HG02852 (cell line): ENCODE measurements around the gene CRYBA2.

Experiments used
- ATAC-seq: cut with Tn5 transposase; IDR thresholded peaks from one replicate; pipeline ENCODE4 v1.9.1; 2021; ENCODE audit warnings: mild to moderate bottlenecking, moderate library complexity; ENCODE audit not compliant: unreplicated experiment

Gene CRYBA2

DNA sequence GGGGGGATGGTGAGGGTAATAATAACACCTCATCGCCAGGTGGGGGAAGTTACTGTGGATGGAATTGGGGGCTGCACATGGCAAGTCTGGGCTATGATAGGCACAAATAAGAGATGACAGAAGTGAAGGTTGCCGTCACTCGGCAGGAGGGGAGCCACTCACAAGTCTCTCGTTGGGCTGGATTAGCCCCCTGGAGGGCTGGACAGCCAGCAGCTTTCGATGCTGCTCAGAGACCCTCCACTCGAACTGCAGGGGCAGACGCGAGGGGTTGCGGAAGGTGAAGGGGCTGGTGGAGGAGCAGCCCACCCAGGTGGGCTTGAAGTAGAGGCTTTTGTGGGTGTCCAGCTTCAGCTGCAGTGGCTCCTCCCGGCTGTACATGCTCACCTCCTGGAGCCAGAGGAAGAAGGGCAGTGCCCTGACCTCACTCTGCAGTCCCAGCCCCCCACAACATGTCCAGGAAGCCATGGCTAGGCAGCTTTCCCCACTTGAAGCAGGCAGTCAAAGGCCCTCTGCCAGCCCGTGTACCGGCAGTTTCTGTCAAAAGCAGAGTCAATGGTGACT, 29.9 kb upstream of the CRYBA2 start:
- ATAC-seq: no peak

DNA sequence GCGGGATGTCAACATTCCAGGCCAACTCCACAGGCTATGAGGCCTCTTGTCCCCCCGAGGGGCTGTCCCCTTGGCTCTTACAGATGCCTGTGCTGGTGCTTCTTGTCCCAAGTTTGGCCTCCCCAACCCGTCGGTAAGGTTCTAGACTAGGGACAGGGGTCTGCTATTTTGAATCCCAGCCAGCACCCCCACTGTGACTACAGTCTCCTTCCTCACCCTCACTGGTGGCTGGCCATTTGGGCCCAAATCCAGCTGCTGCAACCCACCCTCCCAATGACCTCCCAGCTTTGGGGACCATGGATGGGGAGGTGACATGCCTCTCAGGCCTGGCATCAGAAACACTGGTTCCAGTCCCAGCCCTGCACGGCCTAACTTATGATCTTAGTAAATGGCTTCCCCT, 29.4 kb upstream of the CRYBA2 start:
- ATAC-seq: no peak

DNA sequence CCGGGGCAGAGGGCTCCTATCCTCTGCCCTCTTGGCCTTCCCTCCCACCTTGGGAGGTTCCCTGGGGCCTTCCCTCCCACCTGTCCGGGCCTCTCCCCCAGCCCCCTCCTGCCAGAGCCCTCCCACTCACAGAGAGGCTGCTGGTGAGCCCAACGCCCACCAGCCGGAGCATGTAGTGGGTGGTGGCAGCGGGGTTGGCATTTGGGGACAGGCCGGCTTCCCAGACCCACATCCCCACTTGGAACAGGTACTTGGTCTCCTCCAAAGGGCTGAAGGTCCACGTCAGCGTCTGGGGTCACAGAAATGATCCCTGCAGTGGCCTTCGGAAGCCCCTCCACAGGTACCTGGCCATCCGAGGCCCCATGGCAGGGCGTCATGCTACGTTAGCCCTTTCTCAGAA, 28.8 kb upstream of the CRYBA2 start:
- ATAC-seq: no peak

DNA sequence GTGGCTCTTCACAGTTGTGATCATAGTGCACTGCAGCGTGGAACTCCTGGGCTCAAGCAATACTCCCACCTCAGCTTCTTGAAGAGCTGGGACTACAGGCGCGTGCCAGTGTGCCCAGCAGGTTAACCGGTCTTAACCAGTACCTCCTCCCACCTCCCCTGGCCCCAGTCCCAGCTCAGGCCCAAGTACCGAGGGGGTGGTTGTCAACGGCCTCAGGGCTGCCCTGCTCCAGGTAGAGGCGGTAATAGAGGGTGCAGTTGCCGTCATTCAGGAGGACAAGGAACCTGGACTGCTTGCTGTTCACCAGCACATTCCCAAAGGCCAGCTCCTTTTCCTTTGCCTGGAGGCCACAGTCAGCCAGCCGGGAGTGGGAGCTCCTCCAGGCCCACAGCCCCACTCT, 28.4 kb upstream of the CRYBA2 start:
- no peak for ATAC-seq

DNA sequence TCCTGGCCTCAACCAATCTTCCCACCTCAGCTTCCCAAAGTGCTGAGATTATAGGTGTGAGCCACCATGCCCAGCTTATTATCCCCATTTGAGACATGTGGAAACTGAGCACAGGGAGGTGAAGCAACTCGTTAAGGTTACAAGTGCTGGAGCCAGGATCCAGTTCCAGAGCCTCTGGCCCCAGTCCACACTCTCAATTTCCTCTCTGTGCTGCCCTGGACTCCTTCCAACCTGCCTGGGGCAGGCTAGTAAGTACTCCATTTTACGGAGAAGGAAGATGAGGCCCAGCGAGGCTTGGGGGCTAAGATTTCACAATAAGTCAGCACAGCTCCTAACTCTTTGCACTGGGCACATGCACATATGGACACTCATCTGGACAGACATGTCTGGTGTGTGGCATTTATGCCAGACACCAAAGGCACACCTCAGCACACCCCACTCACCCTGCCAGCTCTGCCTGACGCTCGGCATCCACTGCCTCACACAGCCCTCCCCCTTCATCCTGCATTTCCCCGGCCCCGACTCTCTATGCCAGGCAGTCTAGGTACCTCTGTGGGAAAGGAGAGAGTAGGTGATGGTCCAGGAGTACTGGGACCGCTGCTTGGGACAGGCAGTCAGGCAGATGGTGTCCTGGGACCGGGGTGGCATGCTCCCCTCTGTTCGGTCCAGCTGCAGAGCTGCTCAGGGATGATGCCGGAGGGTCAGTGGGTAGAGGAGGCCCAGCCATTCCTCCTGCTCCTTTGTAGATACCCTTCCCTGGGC, 27.6 kb upstream of the CRYBA2 start:
- no peak for ATAC-seq

DNA sequence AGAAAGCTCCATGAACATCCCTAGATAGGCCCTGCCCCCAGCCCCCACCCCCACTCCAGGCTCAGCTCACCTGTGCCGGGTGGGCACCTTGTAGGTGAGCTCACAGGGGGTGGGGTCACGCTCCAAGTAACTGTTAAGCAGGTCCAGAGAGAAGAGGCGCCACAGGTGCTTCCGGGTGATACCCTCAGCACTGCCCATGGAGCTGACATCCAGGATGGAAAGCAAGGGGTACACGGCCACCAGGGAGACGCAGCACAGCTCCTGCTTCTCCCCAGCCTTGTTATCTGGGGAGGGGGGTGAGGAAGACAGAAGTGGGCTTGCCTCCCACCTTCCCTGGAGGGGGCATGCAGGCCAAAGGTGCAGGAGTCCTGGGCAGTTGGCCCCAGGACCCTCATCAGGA, 26.2 kb upstream of the CRYBA2 start:
- ATAC-seq: no peak

DNA sequence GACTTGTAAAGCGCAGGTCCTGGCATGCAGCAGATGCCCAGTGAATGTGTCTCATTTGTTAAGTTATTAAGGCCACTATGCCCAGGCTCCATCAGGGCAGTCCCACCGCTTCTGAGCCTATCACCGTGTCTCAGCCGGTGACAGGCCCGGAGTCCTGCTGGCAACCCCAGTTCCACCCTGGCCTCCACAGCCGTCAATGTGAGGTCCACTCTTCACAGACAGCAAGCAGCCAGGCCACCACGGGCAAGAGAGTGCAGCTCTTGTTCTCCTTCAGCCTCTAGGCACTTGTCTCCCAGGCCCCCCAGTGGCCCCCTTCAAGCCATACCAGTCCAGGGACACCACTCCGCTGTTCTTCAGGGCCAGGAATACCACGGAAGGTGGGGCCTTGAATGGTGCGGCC, 25.5 kb upstream of the CRYBA2 start:
- ATAC-seq: no peak

DNA sequence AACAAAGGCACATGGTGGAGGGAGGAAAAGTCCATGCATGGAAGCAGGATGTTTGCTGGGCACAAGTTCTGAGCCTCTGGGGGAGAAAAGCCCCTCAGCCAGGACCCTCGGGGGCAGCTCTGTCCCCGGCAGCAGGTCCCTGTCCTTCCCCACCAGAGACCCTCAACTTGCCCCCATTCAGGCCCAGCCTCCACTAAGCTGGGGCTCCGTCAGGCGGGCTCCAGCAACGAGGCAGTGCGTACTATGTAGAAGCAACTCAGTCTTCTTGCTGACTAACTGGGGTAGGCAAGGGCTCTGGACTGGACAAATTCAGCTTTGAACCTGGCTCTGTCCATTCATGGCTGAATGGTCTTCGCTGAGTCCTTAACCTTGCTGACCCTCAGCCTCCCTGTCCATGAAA, 25.1 kb upstream of the CRYBA2 start:
- ATAC-seq: no peak

DNA sequence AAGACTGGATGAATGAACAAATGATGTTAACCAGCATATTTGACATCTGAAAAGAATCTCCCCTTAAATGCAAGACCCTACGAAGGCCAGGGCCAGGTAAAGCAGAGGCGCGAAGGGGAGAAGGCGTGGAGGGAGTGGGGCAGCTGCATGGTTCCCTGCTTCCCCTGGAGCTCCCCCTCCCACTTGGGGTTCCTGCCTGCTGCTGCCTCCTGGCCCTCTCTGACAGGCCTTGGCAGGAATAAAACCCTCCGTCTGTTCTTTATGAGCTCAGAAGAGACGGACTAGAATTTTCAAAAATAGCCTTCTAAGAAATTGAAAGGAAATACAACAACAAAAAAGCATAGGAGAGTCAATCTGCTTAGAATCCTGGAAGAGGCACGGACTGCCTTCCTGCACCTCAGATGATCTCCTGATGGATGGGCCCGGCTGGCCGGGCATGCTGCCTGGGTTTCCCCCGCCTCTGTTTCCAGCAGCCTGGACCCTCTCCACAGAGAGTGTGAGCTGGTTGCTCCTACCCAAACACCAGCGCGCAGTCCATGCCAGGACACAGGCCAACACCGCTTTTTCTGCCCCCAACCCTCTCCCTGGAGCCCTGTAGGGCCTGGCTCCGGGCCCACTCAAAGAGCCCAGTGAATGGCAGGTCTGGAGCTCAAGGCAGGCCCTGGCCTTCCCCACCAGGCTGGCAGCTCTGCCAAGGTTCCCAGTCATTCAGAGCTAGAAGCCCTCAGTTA, 24.1 kb upstream of the CRYBA2 start:
- ATAC-seq: no peak

DNA sequence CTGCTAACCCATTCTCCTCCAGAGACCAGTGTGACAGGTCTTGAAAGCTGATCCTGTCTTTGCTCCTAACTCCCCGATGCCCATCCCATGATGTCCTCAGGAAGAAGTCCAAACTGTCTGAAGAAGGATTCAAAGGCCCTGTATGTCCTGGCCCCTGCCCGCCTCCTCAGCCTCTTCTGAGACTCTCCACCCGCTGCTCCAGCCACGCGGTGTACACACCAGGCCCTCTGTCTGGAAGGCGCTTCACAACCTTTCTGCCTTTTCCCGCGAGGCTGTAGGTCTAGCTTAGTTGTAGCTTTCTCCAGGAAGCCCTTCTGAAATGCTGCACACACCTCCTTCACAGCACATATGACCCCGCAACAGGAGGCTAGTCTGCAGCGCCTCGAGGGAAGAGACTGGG, 23.5 kb upstream of the CRYBA2 start:
- no peak for ATAC-seq

DNA sequence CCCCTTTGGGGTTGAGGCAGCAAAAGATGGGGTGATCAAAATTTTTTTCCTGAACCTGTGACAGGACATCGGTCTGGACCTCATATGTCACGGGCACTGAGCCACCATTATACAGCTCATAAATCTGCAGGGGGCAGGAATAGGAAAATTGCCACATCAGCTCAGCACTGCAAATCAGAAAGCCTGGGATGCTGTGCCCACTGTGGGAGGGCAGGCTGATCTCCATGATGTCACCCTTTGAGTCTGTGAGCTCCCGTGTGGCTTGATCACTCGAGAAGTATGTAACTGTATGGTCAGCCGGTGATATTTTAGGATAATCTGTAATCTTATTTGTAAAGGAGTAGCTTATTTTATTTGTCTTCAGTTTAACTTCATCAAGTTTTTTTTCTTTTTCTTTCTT, 17.7 kb upstream of the CRYBA2 start:
- ATAC-seq: no peak

DNA sequence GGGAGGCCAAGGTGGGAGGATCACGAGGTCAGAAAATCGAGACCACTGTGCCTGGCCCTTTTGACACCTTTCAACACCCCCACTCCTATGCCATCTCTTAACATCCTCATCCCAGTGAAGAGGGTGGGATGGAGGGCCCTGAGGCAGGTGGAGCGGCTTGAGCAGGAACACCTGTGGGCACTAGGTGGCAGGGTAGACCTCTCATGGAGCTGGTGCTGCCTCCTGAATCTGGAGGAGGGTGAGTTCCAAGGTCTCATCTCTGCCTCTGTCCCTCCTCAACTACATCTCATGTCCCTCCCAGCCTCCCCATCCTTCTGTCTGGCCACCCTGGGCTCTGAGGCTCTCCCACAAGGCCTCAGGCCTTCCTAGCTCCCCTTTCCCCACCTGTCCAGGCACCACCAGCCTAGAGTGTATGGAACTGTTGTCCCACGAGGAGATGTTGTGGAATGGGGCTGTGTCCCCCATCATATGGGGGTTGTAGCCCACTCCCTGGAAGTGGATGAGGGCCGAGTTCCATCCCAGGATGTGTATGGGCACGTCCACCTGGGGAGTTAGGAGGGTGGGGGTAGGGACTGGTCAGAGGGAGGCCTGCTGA, 17.0 kb upstream of the CRYBA2 start:
- ATAC-seq: no peak

DNA sequence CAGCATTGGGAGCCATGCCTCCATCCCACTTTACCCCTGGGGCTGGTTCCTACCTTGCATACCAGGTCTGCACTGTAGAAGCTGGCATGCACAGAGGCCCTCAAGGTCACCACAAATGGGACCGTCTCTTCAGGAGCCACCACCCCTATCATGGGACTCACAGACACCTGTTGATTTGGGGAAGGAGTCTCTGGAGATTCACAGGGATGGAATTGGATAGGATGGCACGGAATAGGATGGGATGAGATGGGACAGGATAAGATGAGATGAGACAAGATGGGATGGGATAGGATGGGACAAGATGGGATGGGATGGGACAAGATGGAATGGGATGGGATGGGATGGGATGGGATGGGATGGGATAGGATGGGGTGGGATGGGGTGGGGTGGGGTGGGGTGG, 16.1 kb upstream of the CRYBA2 start:
- ATAC-seq: no peak

DNA sequence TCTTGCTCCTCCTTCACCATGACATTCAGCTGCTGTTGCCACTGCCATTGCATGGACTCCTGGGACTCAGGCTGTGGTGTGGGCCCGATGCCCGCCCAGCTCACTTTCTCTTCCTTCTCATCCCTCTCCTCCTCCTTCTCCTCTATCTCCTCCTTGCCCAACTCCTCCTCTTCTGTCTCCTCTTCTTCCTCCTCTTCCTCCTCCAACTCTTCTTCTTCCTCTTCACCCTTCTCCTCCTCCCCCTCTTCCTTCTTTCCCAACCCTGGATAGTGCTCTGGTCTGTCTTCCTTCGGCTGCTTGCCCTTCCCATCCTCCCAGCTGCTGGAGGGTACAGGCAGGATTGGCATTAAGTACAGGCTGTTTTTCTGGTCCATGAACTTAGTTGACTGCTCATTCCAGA, 10.8 kb upstream of the CRYBA2 start:
- ATAC-seq: no peak

DNA sequence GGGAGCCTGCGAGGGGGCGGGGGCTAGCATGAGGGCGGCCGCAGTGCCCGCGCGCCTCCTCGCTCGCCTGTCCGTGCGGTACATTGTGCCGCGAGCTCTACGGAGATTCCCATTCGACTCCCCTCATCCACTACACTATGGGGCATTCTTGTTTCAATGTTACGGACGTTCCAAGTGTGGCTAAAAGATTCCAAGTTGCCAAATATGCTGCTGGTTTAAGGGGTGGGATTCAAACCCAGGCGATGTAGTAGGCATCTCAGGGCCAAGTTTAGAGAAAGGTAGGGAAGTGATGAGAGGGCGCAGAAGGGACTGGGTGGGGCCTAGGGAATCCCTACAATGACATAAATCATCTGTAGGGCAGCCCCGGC, 10.0 kb upstream of the CRYBA2 start:
- no peak for ATAC-seq

DNA sequence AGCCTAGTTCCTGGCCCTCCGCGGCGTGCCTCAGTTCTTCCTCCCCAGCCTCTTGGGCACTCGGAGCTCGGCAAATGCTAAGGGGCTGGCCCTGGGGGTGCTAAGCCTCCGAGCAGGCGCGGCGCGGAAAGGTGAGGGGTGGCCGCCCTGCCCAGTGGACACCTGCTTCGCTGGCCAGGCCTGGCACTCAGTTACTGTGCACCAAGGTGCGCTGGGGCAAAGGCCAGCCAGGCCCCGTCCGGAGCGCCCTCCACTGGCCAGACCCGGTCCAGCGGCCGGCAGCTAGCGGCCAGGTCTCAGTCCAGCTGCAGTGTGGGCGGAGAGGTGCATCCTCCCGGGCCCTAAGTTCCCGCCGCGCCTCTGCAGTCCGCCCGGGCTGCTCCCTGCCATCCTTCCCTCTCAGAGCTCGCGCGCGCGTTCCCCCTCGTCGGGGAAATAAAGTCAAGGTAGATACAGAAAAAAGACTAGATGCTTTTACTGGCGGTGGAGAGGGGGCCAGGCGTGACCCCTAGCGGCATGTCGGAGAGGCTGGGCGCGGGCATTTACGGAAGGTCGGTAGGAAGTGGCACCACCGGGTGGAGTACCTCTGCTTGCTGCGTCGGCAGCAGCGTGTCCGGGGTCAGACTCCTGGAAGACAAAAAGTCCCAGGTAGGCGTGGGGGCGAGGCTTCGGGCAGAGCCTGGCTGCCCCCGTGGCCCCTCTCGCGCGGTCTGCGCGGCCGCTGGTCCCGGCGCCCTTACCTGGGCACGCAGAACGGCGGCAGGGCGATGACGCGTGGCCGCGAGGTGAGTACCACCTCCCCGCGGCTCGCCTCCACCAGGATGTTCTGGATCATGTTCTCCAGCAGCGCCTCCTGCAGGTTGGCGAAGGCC, 9.4 kb upstream of the CRYBA2 start:
- ATAC-seq: no peak

DNA sequence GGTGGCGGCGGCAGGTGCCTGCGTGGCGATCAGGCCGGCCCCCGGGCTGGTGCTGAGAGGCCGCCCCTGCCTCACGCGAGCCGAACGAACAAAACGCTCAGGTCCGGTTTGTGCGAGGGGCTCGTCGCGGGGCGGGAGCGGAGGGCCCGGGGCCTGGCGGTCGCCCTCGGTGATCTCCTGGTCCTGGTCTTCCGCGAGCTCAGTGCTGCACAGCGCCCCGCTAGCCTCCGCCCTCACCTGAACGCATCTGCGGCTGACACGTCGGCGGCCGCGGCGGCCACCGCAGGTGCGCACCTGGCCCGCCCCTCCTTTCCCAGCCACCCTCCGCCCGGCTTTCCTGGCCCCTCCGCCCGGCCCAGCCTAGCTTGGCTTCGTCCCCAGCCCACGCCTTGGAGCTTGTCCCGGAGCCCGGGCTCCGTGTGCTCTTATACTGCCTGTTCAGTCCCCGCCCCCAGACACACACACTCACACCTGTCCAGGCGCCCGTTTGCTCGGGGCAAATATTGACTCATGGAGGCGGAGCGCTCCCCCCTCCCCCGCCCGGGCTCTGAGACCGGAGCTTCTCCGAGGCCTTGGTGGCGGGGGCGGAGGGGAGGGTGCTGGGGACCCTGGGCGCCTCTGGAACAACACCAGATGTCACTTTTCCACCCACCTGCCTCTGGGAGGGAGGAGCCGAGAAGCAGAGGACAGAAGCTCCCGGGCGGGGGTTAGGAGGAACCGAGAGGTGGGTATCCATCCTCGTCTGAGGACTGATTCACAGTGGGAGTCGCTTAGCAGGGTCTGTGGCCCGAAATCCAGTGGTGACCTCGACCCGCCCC, 8.6 kb upstream of the CRYBA2 start:
- ATAC-seq: no peak

DNA sequence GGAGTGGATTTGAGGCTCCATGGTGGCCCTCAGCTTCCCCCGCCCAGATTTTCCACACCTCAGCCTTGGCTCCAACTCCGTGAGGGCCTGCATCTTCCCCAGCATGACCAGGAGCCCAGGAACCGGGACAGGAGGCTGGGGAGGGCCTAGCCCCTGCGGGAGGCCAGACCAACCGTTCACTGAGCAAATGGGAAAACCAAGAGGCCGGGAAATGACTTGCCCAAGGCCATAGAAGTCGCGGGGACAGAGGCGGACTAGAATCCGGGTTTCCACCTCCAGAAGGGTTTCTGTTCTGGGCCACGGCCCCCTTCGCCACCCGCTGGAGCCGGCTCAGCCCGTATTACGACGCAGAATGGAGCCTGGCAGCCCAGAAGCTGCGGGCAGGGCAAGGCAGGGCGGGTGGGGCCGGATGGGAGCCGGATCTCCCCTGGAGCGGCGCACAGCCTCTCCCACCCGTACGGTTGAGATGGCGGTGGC, 7.9 kb upstream of the CRYBA2 start:
- no peak for ATAC-seq

DNA sequence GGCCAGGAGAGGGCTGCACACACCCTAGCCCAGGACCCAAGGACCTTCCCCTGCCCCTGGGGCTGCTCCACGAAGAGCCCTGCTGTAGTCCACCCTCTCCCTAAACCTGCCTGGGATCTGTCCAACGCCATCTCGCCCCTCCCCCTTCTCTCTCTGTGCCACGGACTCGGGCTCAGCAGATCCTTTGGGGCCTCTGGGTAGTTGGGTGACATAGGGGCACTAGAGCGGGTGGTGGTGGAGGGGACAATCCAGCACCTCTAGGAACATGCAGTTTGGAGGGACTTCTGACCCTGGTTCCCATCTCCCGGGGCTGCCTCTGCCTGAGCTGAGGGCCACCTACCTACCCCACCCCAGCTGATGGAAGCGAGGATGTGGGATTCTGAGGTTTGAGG, 7.3 kb upstream of the CRYBA2 start:
- no peak for ATAC-seq
